CD4-positive, alpha-beta T cell (primary cell): ENCODE results near the gene TFEB. TPM values are rescaled to one million over a fixed set of nuclear protein-coding genes. Genes with fewer than 3 reads are reported as not detected.

ENCODE experiments used
- ATAC-seq: fragments of 200-7000 bp; cut with Tn5 transposase; one replicate; pipeline ENCODE4 v1.10.0; 2022; ENCODE audit warnings: mild to moderate bottlenecking; ENCODE audit not compliant: poor library complexity
- CTCF ChIA-PET: fragments of 350-600 bp; sonication (Branson Sonifier 250); formaldehyde crosslinking; loops from one replicate; lab custom pipeline; 2021; ENCODE audit warnings: antibody characterized with exemption, inconsistent platforms; lab: Charles Lee
- POLR2A ChIA-PET: fragments of 350-600 bp; sonication (Branson Sonifier 250); formaldehyde crosslinking; loops from one replicate; lab custom pipeline; 2021; ENCODE audit warnings: antibody characterized with exemption, inconsistent platforms; lab: Charles Lee
- DNase-seq, 14 experiments: peaks; one replicate each; pipeline ENCODE4 v3.0.0-alpha.2; 2013 to 2020; ENCODE audit warnings: mixed read lengths in 2 of 14
- H3K27ac ChIP-seq, 2 donors: one replicate each; pipeline versions ENCODE4 v1.5.1 to v1.7.0; 2013; ENCODE audit warnings: low read length in 2 of 2, low read depth in 1 of 2, mild to moderate bottlenecking in 1 of 2
- H3K27me3 ChIP-seq, 2 experiments: 1 replicate in 1 of 2; 2 replicates in 1 of 2; pipeline versions ENCODE4 v1.6.1 to v1.7.0; 2013; ENCODE audit warnings: low read length in 2 of 2, control low read depth in 1 of 2, mild to moderate bottlenecking in 1 of 2, moderate library complexity in 1 of 2; ENCODE audit not compliant: insufficient read depth in 2 of 2, control insufficient read depth in 1 of 2
- H3K36me3 ChIP-seq: one replicate; pipeline ENCODE4 v1.6.1; 2013; ENCODE audit warnings: low read length, control low read depth; ENCODE audit not compliant: insufficient read depth
- H3K4me1 ChIP-seq: one replicate; pipeline ENCODE4 v1.6.1; 2013; ENCODE audit warnings: low read length, control low read depth; ENCODE audit not compliant: insufficient read depth
- H3K4me3 ChIP-seq: one replicate; pipeline ENCODE4 v1.5.1; 2013; ENCODE audit warnings: mild to moderate bottlenecking, low read length, moderate library complexity
- H3K9me3 ChIP-seq, 2 experiments: 1 replicate in 1 of 2; 2 replicates in 1 of 2; pipeline versions ENCODE4 v1.6.1 to v1.7.0; 2013; ENCODE audit warnings: low read length in 2 of 2, mild to moderate bottlenecking in 2 of 2, control low read depth in 1 of 2, moderate library complexity in 1 of 2; ENCODE audit not compliant: control insufficient read depth in 1 of 2, insufficient read depth in 1 of 2
- H3K27ac Mint-ChIP-seq: one replicate; pipeline ENCODE4 v1.8.0; 2020; ENCODE audit warnings: mixed read lengths
- H3K27me3 Mint-ChIP-seq: one replicate; pipeline ENCODE4 v1.8.0; 2021; ENCODE audit warnings: mixed read lengths
- H3K36me3 Mint-ChIP-seq: one replicate; pipeline ENCODE4 v1.8.0; 2021; ENCODE audit warnings: low read depth, mixed read lengths
- H3K4me1 Mint-ChIP-seq: one replicate; pipeline ENCODE4 v1.8.0; 2021; ENCODE audit warnings: low read depth, mixed read lengths
- H3K4me3 Mint-ChIP-seq: one replicate; pipeline ENCODE4 v1.8.0; 2020; ENCODE audit warnings: mild to moderate bottlenecking, mixed read lengths
- H3K9me3 Mint-ChIP-seq: one replicate; pipeline ENCODE4 v1.8.0; 2020; ENCODE audit warnings: mixed read lengths
- intact Hi-C, 2 experiments: fragments of 100-400 bp; cut with DNase I in 1 of 2; cut with micrococcal nuclease in 1 of 2; formaldehyde crosslinking; loops; one replicate each; pipeline versions ENCODE4 v1.15.1 to v1.9.0; 2023 to 2025; cut with DNase I, micrococcal nuclease
- total RNA-seq, 174 experiments: library from RNA in 2 of 174; stranded (reverse) in 2 of 174; gene quantifications; one replicate each; pipeline ENCODE4 v1.2.3 and lab custom pipeline; 2021 to 2026
- TF ChIP-seq, protein P1 (sequence below): fragments of 200-600 bp; IDR thresholded peaks from one replicate; pipeline ENCODE4 v1.8.0; 2022; ENCODE audit warnings: antibody characterized with exemption, mild to moderate bottlenecking

Gene TFEB
- total RNA-seq, 2 experiments from 2014 or later: 23.8 to 24.1 TPM

DNA sequence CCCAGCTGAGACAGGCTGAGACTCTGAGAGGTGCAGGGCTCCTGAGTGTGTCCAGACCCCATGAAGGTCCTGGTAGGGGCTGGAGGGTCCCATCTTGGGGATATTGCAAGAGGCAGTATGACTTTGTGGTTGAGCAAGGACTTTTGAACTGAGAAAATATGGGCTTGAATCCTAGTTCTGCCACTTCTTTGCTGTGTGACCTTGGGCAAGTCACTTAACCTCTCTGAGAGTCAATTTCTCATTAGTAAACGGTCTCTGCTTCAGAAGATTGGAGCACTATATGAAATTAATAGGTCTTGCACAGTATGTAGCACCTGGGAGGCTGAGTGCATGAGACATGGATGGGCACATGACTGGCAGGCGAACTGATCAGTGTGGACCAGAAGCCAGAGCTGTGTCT is 42.7 kb downstream of the TFEB start:
- peaks cover 4% of the 10 kb centered on the region for H3K36me3 Mint-ChIP-seq
- Histone ChIP-seq H3K27me3 (no peaks in the 10 kb centered on the region), H3K36me3 (peaks cover 20% of the 10 kb centered on the region), H3K4me3 (no peak overlapping the region), H3K9me3 (no peaks in the 10 kb centered on the region), H3K4me1 (no peaks in the 10 kb centered on the region), H3K27ac (no peak overlapping the region)
- intact Hi-C loops: no loop called here
- no peaks in the 10 kb centered on the region for H3K27me3 Mint-ChIP-seq
- no peak overlapping the region for H3K4me3 Mint-ChIP-seq
- H3K9me3 Mint-ChIP-seq: no peaks in the 10 kb centered on the region
- DNase-seq (no peak), ATAC-seq (no peak)
- CTCF ChIA-PET: interaction anchor here (1.6 kb wide), 1 partner anchor 9 kb away, joined by 6 read pairs; no protein-coding TSS in a partner anchor
- H3K27ac Mint-ChIP-seq: no peak overlapping the region
- no peaks in the 10 kb centered on the region for H3K4me1 Mint-ChIP-seq
- TF ChIP-seq, protein P1, sequence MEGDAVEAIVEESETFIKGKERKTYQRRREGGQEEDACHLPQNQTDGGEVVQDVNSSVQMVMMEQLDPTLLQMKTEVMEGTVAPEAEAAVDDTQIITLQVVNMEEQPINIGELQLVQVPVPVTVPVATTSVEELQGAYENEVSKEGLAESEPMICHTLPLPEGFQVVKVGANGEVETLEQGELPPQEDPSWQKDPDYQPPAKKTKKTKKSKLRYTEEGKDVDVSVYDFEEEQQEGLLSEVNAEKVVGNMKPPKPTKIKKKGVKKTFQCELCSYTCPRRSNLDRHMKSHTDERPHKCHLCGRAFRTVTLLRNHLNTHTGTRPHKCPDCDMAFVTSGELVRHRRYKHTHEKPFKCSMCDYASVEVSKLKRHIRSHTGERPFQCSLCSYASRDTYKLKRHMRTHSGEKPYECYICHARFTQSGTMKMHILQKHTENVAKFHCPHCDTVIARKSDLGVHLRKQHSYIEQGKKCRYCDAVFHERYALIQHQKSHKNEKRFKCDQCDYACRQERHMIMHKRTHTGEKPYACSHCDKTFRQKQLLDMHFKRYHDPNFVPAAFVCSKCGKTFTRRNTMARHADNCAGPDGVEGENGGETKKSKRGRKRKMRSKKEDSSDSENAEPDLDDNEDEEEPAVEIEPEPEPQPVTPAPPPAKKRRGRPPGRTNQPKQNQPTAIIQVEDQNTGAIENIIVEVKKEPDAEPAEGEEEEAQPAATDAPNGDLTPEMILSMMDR: no peak
- POLR2A ChIA-PET: interaction anchor here (0.6 kb wide), 1 partner anchor 135 kb away, joined by 3 read pairs; no protein-coding TSS in a partner anchor

DNA sequence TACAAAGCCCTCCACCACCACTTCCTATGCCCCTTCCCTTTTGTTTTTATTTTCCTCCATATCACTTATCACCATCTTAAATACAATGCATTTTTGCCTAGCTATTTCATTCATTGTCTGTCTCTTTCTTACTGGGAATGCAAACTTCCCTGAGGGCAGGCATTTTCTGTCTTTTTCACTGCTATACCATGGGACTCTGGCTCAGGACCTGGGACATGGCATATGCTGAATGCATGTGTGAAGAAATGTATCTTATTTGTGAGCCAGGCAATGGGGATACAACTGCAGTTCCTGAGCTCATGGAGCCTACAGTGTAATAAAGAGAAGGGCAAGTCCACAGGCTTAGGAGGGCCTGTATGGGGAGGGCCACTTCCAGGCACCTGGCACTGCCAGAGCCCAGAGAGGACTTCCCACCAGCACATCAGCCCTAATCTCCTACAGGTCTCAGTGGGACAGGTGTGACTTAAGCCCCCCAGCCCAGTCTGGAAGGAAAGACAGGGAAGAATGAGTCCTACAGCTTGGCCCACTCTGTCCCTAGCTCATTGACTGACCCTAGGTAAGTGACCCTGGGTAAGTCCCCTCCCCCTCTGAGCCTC is 43.2 kb downstream of the TFEB start:
- no peak for DNase-seq
- Histone ChIP-seq H3K9me3 (no peaks in the 10 kb centered on the region), H3K27me3 (no peaks in the 10 kb centered on the region), H3K4me3 (no peak overlapping the region), H3K27ac (no peak overlapping the region), H3K4me1 (no peaks in the 10 kb centered on the region), H3K36me3 (peaks cover 24% of the 10 kb centered on the region)
- H3K4me3 Mint-ChIP-seq: no peak overlapping the region
- H3K27me3 Mint-ChIP-seq: no peaks in the 10 kb centered on the region
- ChIA-PET CTCF (interaction anchor here (1.6 kb wide), 1 partner anchor 9 kb away, joined by 6 read pairs; no protein-coding TSS in a partner anchor), POLR2A (interaction anchor here (0.6 kb wide), 1 partner anchor 136 kb away, joined by 3 read pairs; no protein-coding TSS in a partner anchor)
- TF ChIP-seq, protein P1: no peak
- H3K36me3 Mint-ChIP-seq: peaks cover 9% of the 10 kb centered on the region
- no peak overlapping the region for H3K27ac Mint-ChIP-seq
- ATAC-seq: no peak
- H3K9me3 Mint-ChIP-seq: no peaks in the 10 kb centered on the region
- H3K4me1 Mint-ChIP-seq: no peaks in the 10 kb centered on the region
- intact Hi-C loops: no loop called here

DNA sequence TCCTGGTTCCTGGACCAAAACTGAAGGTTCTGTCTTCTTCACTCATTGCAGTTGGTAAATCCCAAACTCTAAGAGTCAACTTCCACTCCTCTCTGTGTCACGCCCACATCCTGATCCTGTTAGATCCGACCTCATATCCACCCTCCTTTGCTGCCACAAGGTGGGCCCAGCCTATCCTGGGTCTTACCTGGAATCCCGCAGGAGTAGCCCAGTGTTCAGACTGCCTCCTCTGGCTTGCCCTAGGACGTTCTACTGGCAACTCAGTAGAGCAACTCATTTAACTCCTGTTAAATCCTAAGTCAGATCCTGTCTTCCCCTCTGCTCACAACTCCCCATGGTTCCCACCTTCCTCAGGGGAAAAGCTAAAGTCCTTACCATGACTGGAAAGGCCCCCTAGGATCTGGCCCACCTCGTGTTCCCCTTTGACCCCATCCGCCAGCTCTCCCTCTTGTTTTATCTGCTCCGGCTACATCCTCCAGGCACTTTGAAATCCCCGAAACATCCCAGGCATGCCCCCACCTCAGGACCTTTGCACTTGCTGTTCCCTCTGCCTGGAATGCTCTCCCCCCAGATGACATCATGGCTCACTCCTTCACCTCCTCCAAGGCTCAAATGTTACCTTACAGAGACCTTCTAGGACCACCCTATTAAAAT is 43.9 kb downstream of the TFEB start:
- Histone ChIP-seq H3K27ac (no peak overlapping the region), H3K27me3 (no peaks in the 10 kb centered on the region), H3K4me3 (no peak overlapping the region), H3K4me1 (no peaks in the 10 kb centered on the region), H3K36me3 (peaks cover 28% of the 10 kb centered on the region), H3K9me3 (no peaks in the 10 kb centered on the region)
- ATAC-seq (no peak), DNase-seq (no peak)
- no peaks in the 10 kb centered on the region for H3K27me3 Mint-ChIP-seq
- peaks cover 10% of the 10 kb centered on the region for H3K36me3 Mint-ChIP-seq
- TF ChIP-seq, protein P1: no peak
- H3K4me3 Mint-ChIP-seq: no peak overlapping the region
- H3K27ac Mint-ChIP-seq: no peak overlapping the region
- no peaks in the 10 kb centered on the region for H3K4me1 Mint-ChIP-seq
- no peaks in the 10 kb centered on the region for H3K9me3 Mint-ChIP-seq
- POLR2A ChIA-PET: no interaction called here
- intact Hi-C loops: no loop called here
- CTCF ChIA-PET: interaction anchor here (1.6 kb wide), 1 partner anchor 8 kb away, joined by 6 read pairs; no protein-coding TSS in a partner anchor
